HG03196 (cell line): ENCODE data around the gene SLIT3.
"Not testable (repeated sequence)": the region's sequence is repeated elsewhere in the genome, so short reads cannot be mapped to it uniquely, and the experiment has no call there.

Experiments used
- ATAC-seq: cut with Tn5 transposase; IDR thresholded peaks from one replicate; pipeline ENCODE4 v1.9.1; 2021; ENCODE audit not compliant: unreplicated experiment

Gene SLIT3

DNA sequence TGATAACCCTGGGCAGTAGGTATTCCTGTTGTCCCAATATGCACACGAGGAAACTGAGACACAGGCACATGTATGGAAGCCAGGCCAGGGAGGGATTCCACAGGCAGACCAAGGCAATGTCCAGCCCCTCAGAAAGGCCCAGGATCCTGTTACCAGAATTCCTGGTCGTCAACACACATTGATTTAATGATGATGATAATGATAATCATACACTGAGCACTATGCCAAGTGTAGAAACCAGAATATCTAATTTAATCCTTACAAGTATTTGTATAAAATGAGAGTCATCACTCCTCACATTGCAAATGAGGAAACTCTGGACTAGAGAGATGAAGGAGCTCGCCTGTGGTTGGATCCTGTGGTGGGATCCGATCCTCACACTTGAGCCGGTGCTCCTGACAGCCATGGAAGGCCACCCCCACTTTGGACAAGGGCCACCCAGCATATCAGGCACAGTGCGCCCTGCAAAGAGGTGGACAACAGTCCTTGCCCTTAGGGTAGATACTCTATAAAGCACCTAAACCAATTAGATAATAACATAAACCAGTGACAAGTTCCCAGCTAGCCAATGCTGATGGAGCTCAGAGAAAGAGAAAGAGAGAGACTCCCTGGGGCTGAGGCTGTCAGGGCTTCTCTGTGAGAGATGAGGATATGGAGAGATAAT, 185.3 kb downstream of the SLIT3 start:
- no peak for ATAC-seq

DNA sequence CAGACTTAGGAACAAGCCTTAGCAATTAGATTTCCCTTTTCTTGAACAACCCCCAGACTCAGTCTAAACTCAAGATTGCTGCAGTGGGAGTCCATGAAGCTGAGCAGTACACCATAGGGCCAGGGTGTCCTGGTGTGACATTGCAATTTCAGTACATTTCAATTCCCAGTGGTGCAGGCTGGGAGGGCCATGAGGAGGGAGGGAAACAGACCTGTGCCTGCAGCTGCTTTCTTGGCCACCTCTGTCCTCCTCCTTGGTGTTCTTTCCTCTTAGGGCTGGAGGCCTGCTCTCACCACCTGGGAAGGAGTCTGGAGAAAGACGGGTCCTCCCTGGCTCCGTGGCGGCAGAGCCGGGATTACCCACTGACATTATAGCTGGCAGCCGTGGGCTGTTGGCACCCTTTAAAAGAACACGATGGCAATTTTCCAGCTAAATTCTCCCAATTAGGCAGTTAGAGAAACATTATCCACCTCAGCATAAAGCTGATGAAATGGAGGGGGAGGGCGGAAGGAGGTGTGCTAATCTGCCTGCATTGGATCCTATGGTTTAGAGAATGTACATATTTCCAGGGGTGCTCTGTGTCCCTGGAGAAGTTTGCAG, 186.4 kb downstream of the SLIT3 start:
- no peak for ATAC-seq

DNA sequence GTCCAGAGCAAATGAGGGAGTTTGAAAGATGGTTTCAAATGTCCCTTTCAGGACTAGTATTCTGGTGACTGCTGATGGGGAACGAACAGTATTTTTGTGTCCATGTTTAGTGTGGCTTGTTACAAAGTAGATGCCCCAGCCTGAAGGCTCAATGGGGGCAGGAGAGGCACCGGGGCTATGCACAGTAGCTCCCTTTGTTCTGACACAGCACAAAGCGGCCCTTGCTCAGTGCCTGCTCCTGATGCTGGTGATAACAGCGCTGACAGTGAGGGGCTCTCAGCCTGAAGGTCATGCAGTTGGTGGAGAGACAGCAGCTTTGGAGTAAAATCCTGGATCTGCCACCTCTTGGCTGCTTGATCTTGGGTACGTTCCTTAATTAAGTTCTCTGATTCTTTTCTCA, 188.9 kb downstream of the SLIT3 start:
- no peak for ATAC-seq

DNA sequence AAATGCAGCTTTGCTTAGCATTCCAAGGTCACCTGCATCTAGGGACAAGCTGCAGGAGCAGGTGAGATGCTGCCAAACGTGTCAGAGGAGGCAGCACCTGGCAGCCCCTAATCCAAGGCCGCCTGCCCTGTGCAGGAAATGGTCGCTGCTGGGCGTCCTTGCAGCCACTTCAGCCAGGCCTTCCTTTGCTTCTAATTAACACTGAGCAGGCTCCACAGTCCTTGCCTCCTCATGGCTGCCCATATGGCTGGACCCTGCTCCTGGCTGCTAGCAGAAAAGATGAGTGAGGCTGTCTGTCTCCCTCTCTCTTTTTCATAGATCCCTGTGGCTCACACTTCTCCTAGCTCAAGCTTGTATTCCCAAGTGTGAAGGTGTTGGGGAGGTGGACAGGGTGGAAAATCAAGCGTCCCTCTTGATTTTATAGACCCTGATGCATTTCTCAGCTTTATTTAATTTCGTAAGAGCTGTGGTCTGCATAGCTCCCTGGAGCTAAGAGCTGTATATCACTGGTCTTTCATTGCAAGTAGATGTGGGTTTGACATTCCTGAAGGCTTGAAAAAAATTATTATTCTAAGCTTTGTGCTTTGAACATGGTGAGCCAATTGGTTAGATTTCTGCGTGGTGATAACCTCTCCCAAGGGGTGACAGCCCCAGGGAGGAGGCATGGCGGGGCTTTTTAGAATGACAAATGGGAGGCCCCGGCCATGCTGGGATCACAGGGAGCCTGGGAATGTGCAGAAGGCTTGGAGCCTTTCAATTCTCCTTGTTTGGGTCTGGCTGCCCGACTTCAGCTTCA, 193.8 kb downstream of the SLIT3 start:
- no peak for ATAC-seq

DNA sequence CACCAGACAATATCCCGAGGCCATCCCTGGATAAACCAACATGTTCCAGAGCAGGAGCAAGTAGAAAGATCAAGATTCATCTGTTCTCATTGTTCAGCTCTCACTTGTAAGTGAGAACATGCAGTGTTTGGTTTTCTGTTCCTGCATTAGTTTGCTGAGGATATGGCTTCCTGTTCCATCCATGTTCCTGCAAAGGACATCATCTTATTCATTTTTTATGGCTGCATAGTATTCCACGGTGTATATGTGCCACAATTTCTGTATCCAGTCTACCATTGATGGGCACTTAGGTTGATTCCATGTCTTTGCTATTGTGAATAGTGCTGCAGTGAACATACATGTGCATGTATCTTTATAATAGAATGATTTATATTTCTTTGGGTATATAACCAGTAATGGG, 195.4 kb downstream of the SLIT3 start:
- not testable (repeated sequence) for ATAC-seq

DNA sequence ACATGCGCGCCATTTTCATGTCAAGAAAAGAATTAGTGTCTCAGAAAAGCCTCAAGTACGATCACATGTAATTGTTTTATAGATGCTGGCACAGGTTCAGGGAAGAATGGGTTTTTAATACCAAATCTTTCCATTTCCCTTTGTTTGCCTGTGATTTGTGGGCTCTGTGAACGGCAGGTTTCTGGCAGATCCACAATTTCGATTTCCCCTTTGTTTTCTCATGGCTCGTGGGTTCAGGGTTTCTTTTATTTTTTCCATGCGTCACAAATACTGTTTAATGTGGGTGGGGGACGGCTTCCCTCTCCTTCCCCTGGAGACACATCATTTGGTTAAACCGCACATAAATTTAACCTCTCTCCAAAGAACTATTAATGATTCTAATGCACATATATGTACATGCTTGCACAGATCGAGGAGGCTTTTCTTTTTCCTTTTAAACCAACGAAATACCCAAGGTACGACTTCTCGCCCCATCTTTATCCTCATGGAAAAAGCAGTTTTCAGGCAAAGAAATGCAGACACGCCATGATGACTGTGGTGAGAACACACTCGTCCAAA, 195.9 kb downstream of the SLIT3 start:
- ATAC-seq = no peak

DNA sequence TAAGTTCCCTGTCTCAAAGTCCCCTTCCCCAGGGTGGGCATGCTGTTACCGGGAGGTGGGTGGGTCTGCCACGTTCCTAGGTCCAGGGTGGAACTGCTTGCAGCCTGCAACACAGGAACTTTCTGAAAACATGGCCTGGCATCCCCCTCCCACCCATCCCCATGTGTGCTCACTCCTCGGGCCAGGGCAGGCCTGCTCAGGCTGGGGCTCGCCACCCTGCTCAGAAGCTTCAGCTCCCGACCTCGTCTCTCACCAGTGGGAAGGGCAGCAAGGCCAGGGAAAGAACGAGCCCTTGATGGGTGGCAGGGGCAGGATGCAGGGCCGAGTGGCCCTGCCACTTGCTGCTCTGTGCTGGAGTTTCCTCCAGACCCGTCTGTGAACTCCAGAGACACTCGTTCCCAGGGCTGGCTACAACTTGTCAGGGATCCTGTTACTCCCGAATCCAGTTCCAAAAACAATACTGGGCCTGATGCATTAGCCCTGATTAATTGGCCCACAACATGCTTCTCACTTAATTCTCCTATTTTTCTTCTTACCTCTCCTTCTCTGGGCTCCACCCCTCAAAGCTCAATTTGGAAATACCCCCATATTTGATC, 197.3 kb downstream of the SLIT3 start:
- ATAC-seq = no peak

DNA sequence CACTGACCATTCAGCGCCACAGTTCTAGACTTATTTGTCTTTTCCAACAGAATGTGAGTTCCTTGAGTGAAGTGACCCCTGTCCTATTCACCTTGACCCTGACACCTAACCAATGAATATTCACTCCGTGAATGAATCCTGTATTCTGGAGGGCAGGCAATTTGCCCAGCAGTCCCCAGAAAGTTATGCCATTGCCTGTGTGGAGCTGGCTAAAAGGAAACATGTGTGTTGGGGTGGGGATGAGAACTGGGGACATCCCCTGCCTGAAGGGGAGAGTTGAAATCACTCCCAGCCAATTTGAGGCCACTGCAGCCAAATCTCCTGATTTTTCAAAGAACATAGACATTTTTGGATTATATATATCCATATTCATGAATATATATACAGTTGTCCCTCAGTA, 199.0 kb downstream of the SLIT3 start:
- no peak for ATAC-seq

DNA sequence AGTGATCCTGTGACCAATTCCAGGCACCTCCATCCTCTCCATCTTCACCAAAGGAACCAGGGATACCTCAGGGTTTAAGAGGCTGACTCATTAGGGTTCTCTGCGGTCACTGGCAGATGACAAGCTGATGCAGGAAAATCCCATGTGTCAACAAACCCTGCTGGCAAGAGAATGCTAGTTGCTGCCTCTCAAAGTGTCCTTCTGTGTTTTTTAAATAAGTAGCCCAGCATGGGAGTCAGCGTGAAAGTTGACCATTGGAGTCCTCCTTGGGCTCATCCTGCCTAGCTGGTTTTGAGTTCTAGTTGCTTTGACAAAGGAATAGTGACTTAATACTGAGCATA, 200.2 kb downstream of the SLIT3 start:
- no peak for ATAC-seq

DNA sequence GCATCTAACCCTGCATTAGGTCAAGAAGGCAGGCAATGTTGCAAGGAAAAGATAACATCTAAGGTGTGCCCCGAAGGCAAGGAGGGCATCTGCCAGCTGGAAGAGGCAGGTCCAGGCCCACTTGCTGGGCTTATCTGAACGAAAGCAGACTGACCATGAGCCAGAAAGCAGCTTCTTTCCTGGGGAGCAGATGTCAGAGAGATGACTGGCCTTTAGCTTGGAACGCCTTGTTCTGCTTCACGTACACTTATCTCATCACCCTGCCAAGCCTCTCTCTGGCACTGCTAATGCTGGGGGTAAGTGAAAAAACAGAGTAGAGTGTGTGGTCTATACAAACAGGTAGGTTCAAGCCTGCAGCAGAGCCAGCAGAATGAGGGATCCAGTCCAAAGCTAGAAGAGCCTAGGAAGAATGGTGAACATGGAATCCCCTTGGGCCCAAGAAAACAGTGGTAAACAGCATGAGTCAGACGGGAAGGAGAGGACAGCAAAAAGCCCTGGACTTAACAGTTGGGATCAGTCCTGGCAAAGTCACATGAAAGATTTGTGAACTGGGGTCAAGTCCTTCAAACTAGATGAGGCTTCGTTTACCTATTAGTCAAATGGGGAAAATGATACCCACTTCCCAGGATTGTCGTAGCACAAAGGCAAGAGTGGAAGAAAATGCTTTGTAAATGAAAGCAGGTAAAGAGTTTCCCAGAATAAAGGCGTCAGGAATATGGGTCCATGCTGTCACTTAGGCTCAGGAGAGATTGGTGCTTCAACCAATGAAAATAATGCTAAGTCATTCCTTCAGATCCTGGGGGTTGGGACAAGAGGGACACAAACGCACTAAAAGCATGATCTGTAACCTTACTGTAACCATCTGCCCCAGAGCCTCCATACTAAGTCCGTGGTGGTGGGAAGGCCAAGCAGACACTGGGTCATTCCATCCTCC, 200.9 kb downstream of the SLIT3 start:
- no peak for ATAC-seq

DNA sequence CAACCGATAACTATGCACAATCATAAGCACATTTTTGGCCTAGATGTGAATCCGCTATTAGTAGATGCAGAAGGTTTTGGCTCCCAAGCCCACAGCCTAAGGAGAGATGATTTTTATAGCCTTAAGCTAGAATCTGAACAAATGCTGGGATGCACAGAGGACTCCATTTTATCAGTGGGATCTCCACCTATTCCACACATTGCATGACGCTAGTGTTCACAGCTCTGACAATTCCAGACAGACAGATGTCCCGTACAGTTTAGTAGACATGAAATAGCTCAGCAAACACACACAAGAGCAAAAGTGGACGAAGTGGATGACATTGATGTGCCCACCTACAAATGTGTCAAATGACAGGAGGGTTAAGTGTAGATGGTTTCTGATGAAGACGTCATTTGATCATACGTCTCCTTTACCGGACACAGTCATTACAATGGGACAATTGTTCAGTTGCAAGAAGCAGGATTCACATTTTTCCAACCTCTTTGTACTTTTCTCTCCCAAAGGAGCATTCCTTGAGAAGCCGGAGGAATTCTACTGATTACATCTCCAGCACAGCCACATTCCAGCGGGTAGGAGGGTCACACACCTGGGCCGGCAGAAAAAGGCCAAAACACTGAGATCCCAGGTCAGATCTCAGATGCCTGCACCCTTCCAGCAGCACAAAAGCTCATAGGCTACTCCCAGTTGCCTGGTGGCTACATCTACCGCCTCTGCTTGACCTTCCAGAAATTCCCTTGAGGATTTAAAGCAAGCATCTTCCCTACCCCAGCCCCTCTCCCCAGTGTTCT, 202.4 kb downstream of the SLIT3 start:
- no peak for ATAC-seq

DNA sequence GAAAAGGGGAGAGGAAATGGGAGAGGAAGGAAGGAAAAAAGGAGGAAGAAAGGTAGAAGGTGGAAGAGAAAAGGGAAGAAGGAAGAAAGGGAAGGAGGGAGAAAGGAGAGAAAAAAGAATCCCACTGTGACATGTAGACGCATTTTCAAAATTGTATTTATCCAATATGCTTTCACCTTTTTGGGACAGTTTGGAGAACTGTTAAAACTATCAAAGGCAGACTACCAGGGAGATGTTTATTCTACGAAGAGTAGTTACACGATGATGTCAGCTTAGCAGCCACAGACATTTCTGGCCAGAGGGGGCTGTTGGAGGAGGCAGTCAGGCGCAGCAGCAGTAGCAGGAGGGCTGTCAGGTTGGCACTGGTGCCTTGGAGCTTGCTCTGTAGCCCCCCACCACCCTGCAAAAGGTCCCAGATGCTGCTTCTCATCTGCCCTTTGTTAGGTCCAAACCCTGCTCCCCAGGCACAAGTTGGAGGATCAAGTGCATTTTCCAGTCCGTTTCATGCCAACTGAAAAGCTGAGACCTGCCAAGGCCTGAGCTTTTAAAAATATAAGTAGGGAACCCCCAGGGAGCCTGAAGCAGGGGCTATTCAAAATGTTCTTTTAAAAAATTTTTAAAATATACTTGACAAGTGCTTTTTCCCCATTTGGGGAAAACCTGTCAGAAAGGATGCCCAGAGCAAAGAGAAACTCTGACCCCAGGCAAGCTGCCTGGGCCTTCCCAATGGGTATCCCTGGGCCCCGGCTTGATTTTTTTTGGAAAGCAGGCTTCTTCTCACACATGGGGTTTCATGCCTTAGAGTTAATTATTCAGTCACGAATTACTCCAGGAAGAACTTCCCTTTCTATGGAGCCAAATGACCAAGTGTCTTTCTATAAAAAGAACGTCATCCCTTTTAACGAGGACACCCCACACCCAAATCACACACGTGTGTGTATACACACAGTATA, 203.3 kb downstream of the SLIT3 start:
- no peak for ATAC-seq

DNA sequence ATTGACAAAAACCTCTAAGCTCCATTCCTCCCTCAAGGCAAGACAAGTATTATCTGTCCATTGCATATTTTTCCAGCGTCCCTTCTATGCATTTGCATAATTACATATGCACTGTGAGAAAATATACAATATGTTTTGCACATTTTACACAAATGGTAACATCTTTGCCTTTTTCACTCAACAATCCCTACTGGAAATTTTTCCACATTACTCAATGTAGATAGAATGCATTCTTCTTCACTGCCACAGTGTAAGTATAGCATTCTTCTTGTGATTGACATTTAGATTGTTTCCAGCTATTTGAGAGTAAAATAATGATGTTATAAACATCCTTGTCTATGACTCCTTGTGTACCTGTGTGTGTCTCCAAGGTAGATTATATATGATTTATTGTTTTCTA, 205.0 kb downstream of the SLIT3 start:
- no peak for ATAC-seq

DNA sequence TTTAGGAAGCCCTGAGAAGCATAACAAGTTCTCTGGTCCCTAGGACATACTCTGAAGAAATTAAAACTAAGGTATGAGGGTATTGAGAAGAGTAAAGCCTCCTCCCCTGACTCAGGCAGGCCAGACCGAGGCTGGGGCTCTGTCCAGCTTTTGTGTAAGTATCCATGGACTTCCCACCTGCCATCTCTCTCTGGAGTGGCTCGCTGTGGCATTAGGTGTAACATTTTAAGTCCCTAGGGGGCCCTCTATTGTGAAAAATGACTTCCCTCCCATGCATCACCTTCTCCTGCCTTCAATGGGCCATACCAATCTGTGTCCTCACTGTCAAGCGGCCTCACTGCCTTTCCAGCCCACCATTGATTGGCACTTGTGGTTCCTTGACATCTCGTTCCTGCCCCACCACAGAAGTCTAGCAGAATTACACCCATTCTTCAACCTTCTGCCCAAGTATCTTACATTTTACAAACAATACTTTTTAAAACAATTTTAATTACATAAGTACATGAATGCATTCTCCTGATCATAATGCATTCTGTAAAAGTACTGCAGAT, 205.5 kb downstream of the SLIT3 start:
- no peak for ATAC-seq

DNA sequence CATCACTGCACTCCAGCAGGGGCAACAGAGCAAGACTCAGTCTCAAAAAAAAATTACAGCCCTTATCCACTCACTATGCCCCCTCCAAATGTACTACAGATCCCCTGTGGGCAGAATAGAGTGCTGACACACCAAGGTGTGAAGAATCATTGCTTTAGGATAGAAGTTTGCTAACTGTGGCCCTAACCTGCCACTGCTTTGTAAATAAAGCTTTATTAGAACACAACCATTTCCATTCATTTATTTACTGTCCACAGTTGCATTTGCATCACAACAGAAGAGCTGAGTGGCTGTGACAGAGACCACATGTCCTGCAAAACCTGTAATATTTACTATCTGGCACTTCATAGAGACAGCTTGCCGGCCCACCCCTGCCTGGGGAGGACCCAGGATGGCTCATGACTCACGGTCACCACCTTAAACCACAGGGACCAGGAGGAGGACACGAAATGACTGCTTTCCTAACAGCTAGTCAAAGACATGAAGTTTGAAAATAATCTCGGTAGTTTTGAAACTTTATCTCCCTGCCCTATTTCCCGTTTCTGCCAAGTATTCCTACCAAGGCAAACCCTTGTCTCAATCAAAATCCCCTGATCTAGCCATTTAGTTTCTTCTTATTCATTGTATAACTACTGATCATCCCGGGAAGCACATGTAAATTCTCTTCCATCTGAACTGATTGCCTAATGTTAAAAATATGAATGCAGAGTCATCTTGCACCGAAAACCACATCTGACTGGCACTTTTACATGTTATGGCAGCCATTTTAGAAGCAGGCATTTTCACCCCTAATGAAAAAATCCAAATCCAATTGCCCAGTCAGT, 206.1 kb downstream of the SLIT3 start:
- ATAC-seq = no peak

DNA sequence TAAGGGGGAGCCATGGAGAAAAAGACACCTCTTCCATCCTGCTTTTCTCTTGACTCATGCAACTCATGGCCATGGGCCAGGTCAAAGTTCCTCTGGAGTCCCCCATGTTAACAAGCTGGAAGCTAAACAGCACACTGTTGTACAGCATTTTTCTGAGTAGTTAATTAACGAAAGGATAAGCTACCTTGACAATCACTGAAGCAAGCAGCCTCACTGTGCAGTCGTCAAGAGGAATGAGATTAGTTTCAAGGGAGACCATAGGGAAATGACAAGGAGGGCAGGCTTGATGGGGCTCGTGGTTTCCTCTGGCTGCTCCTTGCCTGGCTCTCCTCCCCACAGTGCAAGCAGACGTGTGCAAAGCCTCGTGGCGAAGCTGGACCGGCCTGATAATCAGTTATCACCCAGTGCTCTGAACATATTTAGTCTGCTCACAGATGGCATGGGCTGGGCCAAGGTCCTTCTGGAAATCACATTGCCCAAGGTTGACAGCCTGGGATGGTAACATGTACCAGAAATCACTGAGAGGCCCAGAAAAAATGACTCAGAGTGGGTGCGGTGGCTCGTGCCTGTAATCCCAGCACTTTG, 209.5 kb downstream of the SLIT3 start:
- ATAC-seq = no peak

DNA sequence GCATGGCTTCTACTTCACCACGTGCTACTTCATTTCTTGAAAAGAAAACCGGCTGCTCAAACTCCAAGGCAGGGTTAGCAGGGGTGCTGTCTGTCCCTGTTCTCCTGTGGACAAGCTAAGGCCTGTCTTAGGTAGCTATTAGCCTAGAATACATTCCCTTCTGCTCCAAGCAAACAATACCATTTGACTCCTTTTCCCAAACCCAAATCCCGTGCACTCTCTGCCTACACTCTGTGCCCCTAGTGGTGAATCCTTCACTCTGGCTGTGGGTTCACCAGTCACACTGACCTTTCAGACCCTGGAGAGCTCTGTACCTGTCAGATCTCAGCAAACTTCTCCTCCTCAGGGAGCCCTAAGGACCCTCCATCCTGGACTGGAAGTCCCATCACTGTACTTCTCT, 211.6 kb downstream of the SLIT3 start:
- ATAC-seq = no peak
